ENCODE data around the gene SURF1. TPM values are rescaled to one million over a fixed set of nuclear protein-coding genes. Genes with fewer than 3 reads are reported as not detected.

The SURF1 gene
- polyA plus RNA-seq, 1 experiment: 46.1 TPM

DNA sequence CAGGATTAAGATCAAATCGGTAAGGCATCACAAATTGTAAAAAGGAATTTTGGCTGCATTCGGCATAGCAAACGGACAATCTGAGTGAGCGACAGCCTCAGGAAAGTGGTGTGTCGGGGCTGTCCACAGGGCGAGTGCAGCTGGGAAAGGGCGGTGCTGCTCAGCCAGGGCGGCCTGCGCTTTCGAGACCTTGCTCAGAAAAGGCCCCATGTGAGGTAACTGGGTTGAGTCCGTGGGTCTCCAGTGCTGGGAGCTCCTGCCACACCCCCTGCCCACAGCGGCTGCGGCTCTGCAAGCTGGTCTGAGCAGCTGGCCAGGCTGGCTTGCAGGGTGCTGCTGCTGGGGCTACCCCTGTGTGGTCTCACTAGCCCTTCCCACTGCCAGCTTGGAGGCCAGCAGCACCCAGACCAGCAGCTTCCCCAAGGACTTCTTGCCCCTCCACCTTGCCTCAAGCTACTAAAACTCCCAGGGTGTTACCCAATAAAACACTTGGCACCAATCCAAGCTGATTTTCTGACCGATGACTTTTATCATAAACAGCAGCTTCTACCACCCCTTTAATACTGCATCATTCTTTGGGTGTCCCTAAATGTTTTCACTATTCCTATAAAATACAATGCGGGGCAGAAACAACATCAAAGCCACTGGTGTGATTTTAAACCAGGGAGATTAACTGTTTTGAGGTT is 6.2 kb upstream of the SURF1 start:
- Histone ChIP-seq H3K4me3 (ENCODE audit: low read depth, low read length) (no peak overlapping the region), H3K27me3 (ENCODE audit: control insufficient read depth, insufficient read depth, low read length) (no peaks in the 10 kb centered on the region), H3K36me3 (ENCODE audit: control insufficient read depth, insufficient read depth, low read length) (peaks cover 43% of the 10 kb centered on the region)
- no peak for DNase-seq (ENCODE audit: low read depth)
- POLR2A ChIA-PET: no interaction called here
- TF ChIP-seq, protein P1, sequence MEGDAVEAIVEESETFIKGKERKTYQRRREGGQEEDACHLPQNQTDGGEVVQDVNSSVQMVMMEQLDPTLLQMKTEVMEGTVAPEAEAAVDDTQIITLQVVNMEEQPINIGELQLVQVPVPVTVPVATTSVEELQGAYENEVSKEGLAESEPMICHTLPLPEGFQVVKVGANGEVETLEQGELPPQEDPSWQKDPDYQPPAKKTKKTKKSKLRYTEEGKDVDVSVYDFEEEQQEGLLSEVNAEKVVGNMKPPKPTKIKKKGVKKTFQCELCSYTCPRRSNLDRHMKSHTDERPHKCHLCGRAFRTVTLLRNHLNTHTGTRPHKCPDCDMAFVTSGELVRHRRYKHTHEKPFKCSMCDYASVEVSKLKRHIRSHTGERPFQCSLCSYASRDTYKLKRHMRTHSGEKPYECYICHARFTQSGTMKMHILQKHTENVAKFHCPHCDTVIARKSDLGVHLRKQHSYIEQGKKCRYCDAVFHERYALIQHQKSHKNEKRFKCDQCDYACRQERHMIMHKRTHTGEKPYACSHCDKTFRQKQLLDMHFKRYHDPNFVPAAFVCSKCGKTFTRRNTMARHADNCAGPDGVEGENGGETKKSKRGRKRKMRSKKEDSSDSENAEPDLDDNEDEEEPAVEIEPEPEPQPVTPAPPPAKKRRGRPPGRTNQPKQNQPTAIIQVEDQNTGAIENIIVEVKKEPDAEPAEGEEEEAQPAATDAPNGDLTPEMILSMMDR (IDR thresholded peaks at IDR 0.05; ENCODE audit: insufficient read depth, low read depth, low read length): no peak
- CTCF ChIA-PET: interaction anchor here (0.6 to 1.9 kb wide), 3 partner anchors 33 to 181 kb away, joined by 3 to 5 read pairs (median 4); no protein-coding TSS in a partner anchor

DNA sequence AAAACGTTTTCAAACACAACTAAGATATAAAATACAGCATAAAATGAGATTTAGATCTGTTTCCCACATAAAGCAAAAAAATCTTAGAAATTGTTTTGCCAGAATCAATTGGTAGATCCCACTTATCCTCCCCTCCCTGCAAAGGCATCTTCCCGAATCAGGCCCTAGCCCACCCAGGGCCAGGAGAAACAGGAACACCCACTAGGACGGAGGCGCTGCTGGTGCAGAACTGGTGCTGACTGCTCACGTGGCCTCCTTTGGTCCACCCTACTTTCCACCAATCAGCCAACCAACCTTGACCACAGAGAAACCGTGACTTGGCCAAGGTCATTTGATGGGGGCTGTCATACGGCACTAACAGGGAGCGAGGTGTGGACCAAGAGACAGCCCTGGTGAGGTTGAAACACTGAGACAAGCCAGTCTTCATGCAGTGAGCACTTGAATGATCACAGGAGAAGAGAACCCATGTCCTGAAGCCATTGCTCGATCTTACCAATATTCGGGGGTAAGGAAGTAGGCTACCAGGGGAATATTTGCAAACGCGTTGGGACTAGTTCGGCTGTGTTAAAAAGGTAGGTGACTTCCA is 5.3 kb upstream of the SURF1 start:
- Histone ChIP-seq H3K4me3 (ENCODE audit: low read depth, low read length) (no peak overlapping the region), H3K27me3 (ENCODE audit: control insufficient read depth, insufficient read depth, low read length) (no peaks in the 10 kb centered on the region), H3K36me3 (ENCODE audit: control insufficient read depth, insufficient read depth, low read length) (peaks cover 35% of the 10 kb centered on the region)
- POLR2A ChIA-PET: no interaction called here
- CTCF ChIA-PET: interaction anchor here (0.8 to 1.9 kb wide), 3 partner anchors 10 to 42 kb away, joined by 4 to 5 read pairs (median 4); no protein-coding TSS in a partner anchor
- TF ChIP-seq, protein P1 (IDR thresholded peaks at IDR 0.05; ENCODE audit: insufficient read depth, low read depth, low read length): no peak
- no peak for DNase-seq (ENCODE audit: low read depth)

DNA sequence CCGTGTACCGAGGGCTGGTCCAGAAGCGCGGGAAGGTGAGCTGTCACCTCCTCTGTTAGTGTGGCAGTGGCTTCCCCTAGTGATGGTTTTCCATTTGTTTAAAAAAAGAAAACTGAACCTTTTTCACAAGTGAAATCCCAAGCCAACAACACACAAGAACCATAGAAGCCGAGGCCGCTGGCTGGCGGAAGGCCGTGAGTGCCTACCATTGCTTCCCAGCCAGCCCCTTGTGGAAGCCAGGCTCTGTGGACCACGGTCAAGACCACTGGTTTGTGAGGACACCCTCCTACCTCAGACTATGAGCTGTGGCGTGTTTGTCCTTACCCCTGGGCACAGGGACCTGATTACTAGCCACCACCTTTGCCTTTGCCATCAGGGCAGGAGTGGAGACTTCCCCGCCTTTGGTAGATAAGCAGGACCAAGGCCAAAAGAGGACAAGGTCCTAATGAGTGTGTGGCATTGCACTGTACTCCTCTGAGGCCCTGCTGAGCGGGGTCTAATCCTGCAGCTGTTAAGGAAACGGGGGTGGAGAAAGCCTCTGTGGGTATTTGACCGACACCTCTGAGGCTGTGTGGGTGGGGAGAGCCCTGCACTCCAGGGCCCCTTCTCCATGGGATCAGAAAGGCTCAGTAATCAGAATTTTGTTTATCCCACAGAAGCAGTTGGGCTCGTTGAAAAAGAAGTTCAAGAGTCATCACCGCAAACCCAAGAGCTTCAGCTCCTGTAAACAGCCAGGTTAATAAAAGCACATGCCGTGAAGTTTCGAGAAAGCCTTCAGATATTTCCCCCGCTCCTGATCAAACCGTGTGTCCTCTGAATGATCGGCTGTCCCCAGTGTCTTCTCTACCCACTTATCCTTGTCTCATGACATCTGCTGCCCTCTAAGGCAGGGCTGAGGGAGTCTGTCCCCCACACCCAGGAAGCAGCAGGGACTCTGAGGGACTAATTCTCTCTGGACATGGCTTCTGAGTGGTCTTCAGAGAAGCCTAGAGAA is 4.4 kb upstream of the SURF1 start:
- ChIA-PET POLR2A (no interaction called here), CTCF (interaction anchor here (1.0 to 2.1 kb wide), 3 partner anchors 8 to 173 kb away, joined by 3 to 5 read pairs (median 4); no protein-coding TSS in a partner anchor)
- TF ChIP-seq, protein P1 (IDR thresholded peaks at IDR 0.05; ENCODE audit: insufficient read depth, low read depth, low read length): no peak
- H3K27me3 ChIP-seq (ENCODE audit: control insufficient read depth, insufficient read depth, low read length): no peaks in the 10 kb centered on the region
- no peak for DNase-seq (ENCODE audit: low read depth)
- peaks cover 30% of the 10 kb centered on the region for H3K36me3 ChIP-seq (ENCODE audit: control insufficient read depth, insufficient read depth, low read length)
- H3K4me3 ChIP-seq (ENCODE audit: low read depth, low read length): no peak overlapping the region

DNA sequence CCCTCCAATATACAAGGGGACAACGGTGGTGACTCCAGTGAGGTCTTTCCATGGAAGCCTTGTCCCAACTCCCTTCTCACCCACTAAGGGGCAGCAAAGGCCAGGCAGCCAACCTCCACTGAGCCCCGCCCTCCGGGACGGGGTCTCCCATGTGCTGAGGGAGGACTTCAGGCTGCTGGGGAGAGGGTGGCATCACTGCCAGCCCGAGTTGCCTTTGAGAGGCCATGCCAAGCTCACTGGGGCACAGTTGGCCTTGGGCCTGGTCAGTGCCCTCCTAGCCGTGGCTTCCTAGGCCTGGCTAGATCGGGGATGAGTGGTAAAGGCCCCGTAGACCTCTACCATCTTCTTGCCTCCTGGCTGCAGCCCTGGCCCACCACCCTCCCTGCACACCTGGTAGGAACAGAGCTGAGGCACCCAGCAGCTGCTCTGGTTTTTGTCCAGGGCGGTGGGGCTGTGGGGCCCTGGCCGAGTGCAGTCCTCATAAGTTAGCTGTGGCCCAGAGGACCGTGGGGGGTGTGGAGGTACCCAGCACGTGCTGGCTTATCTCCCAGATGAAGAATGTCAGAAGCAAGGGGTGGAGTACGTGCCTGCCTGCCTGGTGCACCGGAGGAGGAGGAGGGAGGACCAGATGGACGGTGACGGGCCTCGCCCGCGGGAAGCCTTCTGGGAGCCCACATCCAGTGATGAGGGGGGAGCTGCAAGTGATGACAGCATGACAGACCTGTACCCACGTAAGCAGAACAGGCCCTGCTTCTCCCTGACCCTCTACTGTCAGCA is 3.3 kb upstream of the SURF1 start:
- ChIA-PET POLR2A (no interaction called here), CTCF (interaction anchor here (1.1 to 2.1 kb wide), 2 partner anchors 9 to 121 kb away, joined by 3 to 5 read pairs; no protein-coding TSS in a partner anchor)
- Histone ChIP-seq H3K27me3 (ENCODE audit: control insufficient read depth, insufficient read depth, low read length) (no peaks in the 10 kb centered on the region), H3K36me3 (ENCODE audit: control insufficient read depth, insufficient read depth, low read length) (peaks cover 24% of the 10 kb centered on the region), H3K4me3 (ENCODE audit: low read depth, low read length) (no peak overlapping the region)
- TF ChIP-seq, protein P1 (IDR thresholded peaks at IDR 0.05; ENCODE audit: insufficient read depth, low read depth, low read length): peak; percentile 29; the same call in 1 of the 2 replicates
- DNase-seq (ENCODE audit: low read depth): no peak

Measured in BJ (cell line).